Natural killer cell treated with Interleukin-12 subunit alpha and Interleukin-12 subunit beta and Interleukin-15 and Interleukin-18, amount 100 ng/mL, for 72 hours (primary cell): ENCODE data around the gene SP1. TPM values are rescaled to one million over a fixed set of nuclear protein-coding genes. Genes with fewer than 3 reads are reported as not detected.

Experiments used
- ATAC-seq, 2 donors: fragments of 150-1000 bp; cut with Tn5 transposase in 1 of 2; sonication (Bioruptor Pico), chemical (Tn5 transposase) in 1 of 2; 2 replicates each; pipeline ENCODE4 v1.10.0; 2021
- DNase-seq: peaks from one replicate; pipeline ENCODE4 v3.0.0; 2022; ENCODE audit warnings: low spot score
- H3K27ac Mint-ChIP-seq, 2 donors: 1 replicate in 1 of 2; 2 replicates in 1 of 2; pipeline ENCODE4 v1.8.0; 2022; ENCODE audit warnings: mixed read lengths in 2 of 2, mild to moderate bottlenecking in 1 of 2, moderate library complexity in 1 of 2
- H3K27me3 Mint-ChIP-seq, 2 donors: 1 replicate in 1 of 2; 2 replicates in 1 of 2; pipeline ENCODE4 v1.8.0; 2022; ENCODE audit warnings: mixed read lengths in 2 of 2
- H3K36me3 Mint-ChIP-seq: one replicate; pipeline ENCODE4 v1.8.0; 2022; ENCODE audit warnings: mixed read lengths
- H3K4me1 Mint-ChIP-seq, 2 donors: 1 replicate in 1 of 2; 2 replicates in 1 of 2; pipeline ENCODE4 v1.8.0; 2022; ENCODE audit warnings: low read depth in 2 of 2, mixed read lengths in 2 of 2, mild to moderate bottlenecking in 1 of 2
- H3K4me3 Mint-ChIP-seq: one replicate; pipeline ENCODE4 v1.8.0; 2022; ENCODE audit warnings: mixed read lengths
- H3K9me3 Mint-ChIP-seq: 2 replicates; pipeline ENCODE4 v1.8.0; 2022; ENCODE audit warnings: mixed read lengths
- total RNA-seq, 2 donors: library from RNA; stranded (reverse); gene quantifications; one replicate each; pipeline ENCODE4 v1.2.3, GENCODE V29; 2022

The SP1 gene
- total RNA-seq, 2 donors from 2014 or later: 56.8 to 68.1 TPM

DNA sequence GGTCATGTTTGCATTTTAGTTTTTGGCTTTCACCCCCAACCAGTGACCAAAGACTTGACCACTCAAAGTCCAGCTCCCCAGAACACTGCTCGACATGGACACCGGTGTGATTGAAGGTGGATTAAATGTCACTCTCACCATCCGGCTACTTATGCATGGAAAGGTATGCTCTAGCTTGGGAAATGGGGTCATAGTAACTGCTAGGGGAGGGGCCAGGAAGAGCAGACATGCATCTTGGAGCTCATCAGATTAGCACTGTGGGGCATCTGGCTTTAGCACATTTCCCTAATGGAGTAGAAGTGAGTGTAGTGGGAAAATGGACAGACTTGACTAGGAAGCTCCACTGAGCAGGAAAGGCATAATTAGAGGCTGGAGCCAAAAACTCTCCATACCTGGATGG, 74.7 kb downstream of the SP1 start:
- Mint-ChIP-seq H3K9me3 (no peaks in the 10 kb centered on the region), H3K27ac (peak overlapping the region; percentile 69 to 83), H3K36me3 (peaks cover 39% of the 10 kb centered on the region), H3K4me3 (peak overlapping the region; percentile 77), H3K4me1 (peaks cover 36 to 41% of the 10 kb centered on the region in 2 donors), H3K27me3 (no peaks in the 10 kb centered on the region)
- DNase-seq (no peak), ATAC-seq (no peak)

DNA sequence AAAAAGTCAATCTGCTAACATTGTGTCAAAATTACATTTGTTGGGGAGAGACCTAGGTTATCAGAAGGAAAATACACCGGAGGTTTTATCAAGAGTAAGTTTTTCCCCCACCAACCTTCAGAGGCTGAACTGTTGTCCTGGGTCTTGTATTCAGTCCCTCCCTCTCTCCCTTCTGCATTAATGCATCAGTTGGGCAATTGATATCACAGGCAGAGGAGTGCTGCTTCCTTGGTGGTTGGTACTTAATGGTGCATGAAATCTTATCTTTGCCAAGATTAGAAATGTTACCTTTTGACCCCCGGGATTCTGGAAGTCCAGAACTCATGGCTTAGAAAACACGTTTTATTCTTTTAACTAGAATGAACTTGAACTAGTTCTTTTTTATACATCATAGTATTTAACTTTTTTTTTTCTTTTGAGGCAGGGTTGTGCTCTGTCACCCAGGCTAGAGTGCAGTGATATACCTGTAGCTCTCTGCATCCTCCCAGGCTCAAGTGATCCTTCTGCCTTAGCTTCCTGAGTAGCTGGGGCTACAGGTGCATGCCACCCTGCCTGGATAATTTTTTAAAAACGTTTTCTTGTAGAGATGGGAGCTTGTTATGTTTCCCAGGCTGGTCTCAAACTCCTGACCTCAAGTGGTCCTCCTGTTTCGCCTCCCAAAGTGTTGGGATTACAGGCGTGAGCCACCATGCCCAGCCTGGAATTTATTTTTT, 76.8 kb downstream of the SP1 start:
- peaks cover 56% of the 10 kb centered on the region for H3K36me3 Mint-ChIP-seq
- DNase-seq (no peak), ATAC-seq (no peak)
- no peaks in the 10 kb centered on the region for H3K27me3 Mint-ChIP-seq
- peaks cover 44 to 48% of the 10 kb centered on the region in 2 donors for H3K4me1 Mint-ChIP-seq
- H3K9me3 Mint-ChIP-seq: no peaks in the 10 kb centered on the region
- no peak overlapping the region for H3K4me3 Mint-ChIP-seq
- no peak overlapping the region for H3K27ac Mint-ChIP-seq

DNA sequence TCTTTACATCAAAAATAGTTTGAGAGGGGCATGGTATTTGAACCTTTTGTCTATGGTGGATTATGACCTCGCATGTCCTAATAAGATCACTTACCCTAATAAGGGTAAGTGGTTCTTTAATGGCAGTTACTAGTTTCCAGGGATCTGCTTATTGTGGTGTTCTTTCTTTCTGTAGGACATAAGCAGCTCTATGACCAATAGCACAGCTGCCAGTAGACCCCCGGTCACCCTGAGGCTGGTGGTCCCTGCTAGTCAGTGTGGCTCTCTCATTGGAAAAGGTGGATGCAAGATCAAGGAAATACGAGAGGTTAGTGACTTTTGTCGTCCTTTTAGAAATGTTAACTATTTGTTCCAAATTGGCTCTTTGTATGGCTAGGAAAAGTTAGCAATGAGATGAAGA, 79.1 kb downstream of the SP1 start:
- DNase-seq: no peak
- Mint-ChIP-seq H3K27ac (peak overlapping the region in 1 of 2 donors; percentile 37), H3K4me3 (no peak overlapping the region), H3K9me3 (no peaks in the 10 kb centered on the region), H3K27me3 (no peaks in the 10 kb centered on the region), H3K4me1 (peaks cover 35 to 43% of the 10 kb centered on the region in 2 donors), H3K36me3 (peaks cover 63% of the 10 kb centered on the region)
- ATAC-seq: no peak

DNA sequence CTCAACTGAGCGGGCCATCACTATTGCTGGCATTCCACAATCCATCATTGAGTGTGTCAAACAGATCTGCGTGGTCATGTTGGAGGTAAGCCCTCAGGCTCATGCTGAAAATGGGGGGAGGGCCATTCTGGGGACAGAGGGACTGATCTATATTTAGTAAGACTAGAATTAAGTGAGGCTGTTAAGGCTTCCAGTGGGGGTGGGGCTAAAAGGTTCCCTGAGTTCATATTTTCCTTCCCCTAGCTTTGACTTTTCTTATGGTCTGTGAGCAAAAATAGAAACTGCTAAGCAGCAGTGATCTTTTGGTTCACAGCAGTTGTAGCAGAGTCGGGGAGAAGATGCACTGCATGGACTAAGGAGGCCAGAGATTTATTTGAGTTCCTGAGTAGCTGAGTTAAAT, 81.1 kb downstream of the SP1 start:
- no peak for DNase-seq
- H3K27me3 Mint-ChIP-seq: no peaks in the 10 kb centered on the region
- H3K27ac Mint-ChIP-seq: peak overlapping the region; percentile 2 to 36
- ATAC-seq: no peak
- no peak overlapping the region for H3K4me3 Mint-ChIP-seq
- peaks cover 54% of the 10 kb centered on the region for H3K36me3 Mint-ChIP-seq
- H3K9me3 Mint-ChIP-seq: no peaks in the 10 kb centered on the region
- H3K4me1 Mint-ChIP-seq: peaks cover 29 to 35% of the 10 kb centered on the region in 2 donors

DNA sequence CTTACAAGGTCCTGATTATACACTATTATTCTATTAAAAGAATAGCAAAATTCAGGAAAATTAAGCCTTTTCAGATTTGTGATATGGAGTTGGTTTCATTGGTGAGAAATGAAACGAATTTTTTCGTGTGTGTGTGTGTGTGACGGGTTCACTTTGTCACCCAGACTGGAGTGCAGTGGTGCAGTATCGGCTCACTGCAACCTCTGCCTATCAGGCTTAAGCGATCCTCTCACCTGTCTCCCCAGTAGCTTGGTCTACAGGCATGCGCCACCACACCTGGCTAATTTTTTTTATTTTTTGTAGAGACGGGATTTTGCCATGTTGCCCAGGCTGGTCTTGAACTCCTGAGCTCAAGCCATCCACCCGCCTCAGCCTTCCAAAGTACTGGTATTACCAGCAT, 81.6 kb downstream of the SP1 start:
- Mint-ChIP-seq H3K4me3 (no peak overlapping the region), H3K27me3 (no peaks in the 10 kb centered on the region), H3K9me3 (no peaks in the 10 kb centered on the region), H3K4me1 (peaks cover 31 to 34% of the 10 kb centered on the region in 2 donors), H3K36me3 (peaks cover 57% of the 10 kb centered on the region), H3K27ac (no peak overlapping the region)
- ATAC-seq (no peak), DNase-seq (no peak)

DNA sequence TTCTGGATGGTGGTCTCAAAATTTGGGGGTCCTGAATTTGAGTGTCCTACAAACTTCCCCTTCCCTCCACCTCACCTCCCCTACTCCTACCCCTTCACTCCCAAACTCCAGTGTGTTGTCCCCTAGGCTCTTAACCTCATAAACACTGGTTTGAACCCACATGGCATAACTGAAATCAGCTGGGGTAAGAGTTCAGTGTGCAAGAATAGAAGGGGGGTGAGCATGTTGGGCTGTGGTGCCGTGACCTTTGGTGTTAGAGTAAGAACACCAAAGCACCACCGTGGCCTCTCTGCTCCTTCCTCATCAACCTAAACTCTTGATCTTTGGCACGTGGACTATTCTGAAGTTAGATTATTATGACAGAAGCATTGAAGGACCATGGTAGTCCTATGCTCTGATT, 83.0 kb downstream of the SP1 start:
- ATAC-seq: no peak
- Mint-ChIP-seq H3K27me3 (no peaks in the 10 kb centered on the region), H3K36me3 (peaks cover 68% of the 10 kb centered on the region), H3K9me3 (no peaks in the 10 kb centered on the region), H3K4me3 (no peak overlapping the region), H3K4me1 (peaks cover 39 to 41% of the 10 kb centered on the region in 2 donors), H3K27ac (no peak overlapping the region)
- no peak for DNase-seq

DNA sequence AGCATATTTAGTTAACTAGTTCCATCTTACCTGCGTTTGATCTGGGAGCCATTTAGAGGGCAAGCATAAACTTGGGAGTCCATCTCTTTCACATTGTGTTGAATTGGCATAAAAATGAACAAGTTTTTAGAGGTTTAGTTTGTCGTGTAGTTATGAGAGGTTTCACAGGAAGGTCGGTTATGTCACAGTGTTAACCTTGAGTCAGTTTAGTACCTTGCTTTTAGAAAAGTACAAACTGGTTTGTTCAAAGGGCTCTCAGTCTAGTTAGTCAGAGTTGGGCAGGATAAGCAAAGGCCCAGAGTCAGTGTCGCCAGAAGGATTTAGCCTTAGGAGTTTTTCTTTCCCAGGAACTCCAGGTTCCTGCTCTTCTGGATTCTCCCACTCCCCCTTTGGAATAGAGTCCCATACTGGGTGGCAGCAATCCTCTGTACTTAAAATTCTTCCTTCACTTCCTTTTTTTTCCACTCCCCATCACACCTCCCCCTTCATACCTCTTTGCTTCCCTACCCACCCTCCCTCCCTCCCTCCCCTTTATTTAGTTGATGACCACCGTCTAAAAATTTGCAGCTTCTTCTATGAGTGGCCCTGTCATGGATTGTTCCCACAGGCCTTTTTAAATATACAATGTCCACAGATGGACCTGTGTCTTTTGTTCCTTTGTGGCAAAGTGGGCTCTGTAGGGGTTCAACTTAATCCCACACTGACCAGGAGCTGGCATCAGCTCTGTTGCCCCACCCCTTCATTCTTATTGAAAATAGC, 84.0 kb downstream of the SP1 start:
- no peak for DNase-seq
- H3K27ac Mint-ChIP-seq: peak overlapping the region in 1 of 2 donors; percentile 14

DNA sequence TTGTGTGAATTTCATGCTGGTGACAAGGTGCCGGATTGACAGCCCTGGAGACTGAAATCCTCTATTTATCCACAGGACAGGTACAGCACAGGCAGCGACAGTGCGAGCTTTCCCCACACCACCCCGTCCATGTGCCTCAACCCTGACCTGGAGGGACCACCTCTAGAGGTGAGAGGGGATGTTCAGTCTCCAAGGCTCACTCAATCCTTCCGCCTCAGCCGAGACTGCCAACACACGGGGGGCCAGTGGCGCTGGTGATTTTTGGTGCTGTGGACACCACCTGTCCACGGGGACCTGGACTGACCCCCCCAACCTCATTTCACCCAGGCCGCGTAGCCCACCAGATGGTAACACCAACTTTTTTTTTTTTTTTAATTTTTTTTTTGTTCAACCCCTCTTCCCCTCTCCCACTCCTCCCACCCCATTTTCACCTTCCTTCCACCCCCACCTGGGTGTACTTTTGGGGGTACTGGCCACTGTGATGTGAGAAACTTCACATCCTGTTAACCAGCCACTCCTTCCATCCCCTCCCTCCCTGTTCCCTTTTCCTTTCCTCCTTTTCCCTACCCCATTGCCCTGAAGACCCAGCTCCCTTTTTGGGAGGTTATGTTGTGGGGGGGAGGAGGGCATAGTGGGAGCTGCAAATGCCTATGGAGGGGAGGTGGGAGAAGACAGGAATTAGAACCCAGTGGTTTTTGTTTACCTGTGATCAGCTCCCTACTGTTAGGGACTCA, 84.9 kb downstream of the SP1 start:
- no peak for DNase-seq
- Mint-ChIP-seq H3K4me1 (peaks cover 37 to 49% of the 10 kb centered on the region in 2 donors), H3K27ac (no peak overlapping the region), H3K36me3 (peaks cover 69% of the 10 kb centered on the region), H3K27me3 (no peaks in the 10 kb centered on the region), H3K9me3 (no peaks in the 10 kb centered on the region), H3K4me3 (no peak overlapping the region)
- ATAC-seq: no peak

More for the DNA sequence above, 84.0 kb downstream of the SP1 start:
- ATAC-seq: no peak
- Mint-ChIP-seq H3K36me3 (peaks cover 74% of the 10 kb centered on the region), H3K9me3 (no peaks in the 10 kb centered on the region), H3K4me3 (no peak overlapping the region), H3K27me3 (no peaks in the 10 kb centered on the region), H3K4me1 (peaks cover 39 to 49% of the 10 kb centered on the region in 2 donors)

DNA sequence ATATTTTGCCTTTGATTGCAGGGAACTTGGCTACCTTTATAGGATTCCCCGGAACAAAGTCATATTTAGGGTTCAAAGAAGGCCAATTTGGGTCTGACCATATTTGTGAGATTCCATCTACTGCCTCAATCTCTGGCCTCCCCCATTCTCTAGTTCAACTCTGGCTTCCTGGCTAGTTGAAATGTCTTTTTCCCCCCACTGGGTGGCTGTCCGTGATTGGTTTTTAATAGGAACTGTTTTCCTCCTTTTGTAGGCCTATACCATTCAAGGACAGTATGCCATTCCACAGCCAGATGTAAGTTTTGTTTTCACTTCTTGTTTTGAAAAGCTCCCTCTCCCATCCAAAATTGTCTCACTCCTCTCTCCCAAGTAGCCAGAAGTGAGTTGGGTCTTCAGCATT, 85.7 kb downstream of the SP1 start:
- Mint-ChIP-seq H3K27ac (peak overlapping the region in 1 of 2 donors; percentile 57), H3K36me3 (peaks cover 62% of the 10 kb centered on the region), H3K27me3 (no peaks in the 10 kb centered on the region), H3K4me1 (peaks cover 30 to 44% of the 10 kb centered on the region in 2 donors), H3K4me3 (no peak overlapping the region), H3K9me3 (no peaks in the 10 kb centered on the region)
- DNase-seq: no peak
- no peak for ATAC-seq

Other genes starting within 250 kb of the SP1 start
- gene ZNF740, start 199.5 kb upstream of the SP1 start, total RNA-seq: 10 to 100 TPM; 34.6 to 53.1 TPM
- gene CSAD, start 199.3 kb upstream of the SP1 start, total RNA-seq: 10 to 100 TPM; 26.0 to 43.2 TPM
- gene ITGB7, start 172.9 kb upstream of the SP1 start, total RNA-seq: 10 to 100 TPM; 53.0 to 81.0 TPM
- 10 to 100 TPM in 1 of 2 donors, 1 to 10 TPM in 1; 5.8 to 13.3 TPM for gene RARG, start 148.0 kb upstream of the SP1 start, total RNA-seq
- 100 to 1,000 TPM in 1 of 2 donors, 10 to 100 TPM in 1; 35.2 to 127 TPM for gene ESPL1, start 111.9 kb upstream of the SP1 start, total RNA-seq
- 100 to 1,000 TPM; 199 to 233 TPM for gene PFDN5, start 84.6 kb upstream of the SP1 start, total RNA-seq
- gene MYG1, start 80.5 kb upstream of the SP1 start, total RNA-seq: 10 to 100 TPM; 55.8 to 72.9 TPM
- gene AAAS, start 58.6 kb upstream of the SP1 start, total RNA-seq: 10 to 100 TPM; 56.7 to 96.2 TPM
- not detected for gene SP7, start 43.8 kb upstream of the SP1 start, total RNA-seq
- gene AMHR2, start 43.7 kb downstream of the SP1 start, total RNA-seq: not detected
- gene PRR13, start 61.6 kb downstream of the SP1 start, total RNA-seq: 100 to 1,000 TPM; 206 to 353 TPM
- 100 to 1,000 TPM; 641 to 747 TPM for gene PCBP2, start 71.9 kb downstream of the SP1 start, total RNA-seq
- 10 to 100 TPM; 13.1 to 13.3 TPM for gene MAP3K12, start 119.3 kb downstream of the SP1 start, total RNA-seq
- gene TARBP2, start 121.1 kb downstream of the SP1 start, total RNA-seq: 10 to 100 TPM; 33.8 to 56.7 TPM
- gene NPFF, start 127.3 kb downstream of the SP1 start, total RNA-seq: 1 to 10 TPM in 1 of 2 donors, not detected in 1; 1.9 TPM
- 10 to 100 TPM; 36.4 to 39.4 TPM for gene ATF7, start 246.2 kb downstream of the SP1 start, total RNA-seq